Measurements from ENCODE around the gene PIGK.

PIGK gene

GRCh38 chr1:77040826-77041225 lies 178.4 kb downstream of the PIGK start:
- no peak for DNase-seq (ENCODE audit: low read depth in 2 of 3, low spot score in 1 of 3)

GRCh38 chr1:77039739-77040138 lies 179.5 kb downstream of the PIGK start:
- DNase-seq (ENCODE audit: low read depth in 2 of 3, low spot score in 1 of 3): no peak

GRCh38 chr1:77039111-77039510 lies 180.1 kb downstream of the PIGK start:
- DNase-seq (ENCODE audit: low read depth in 2 of 3, low spot score in 1 of 3): no peak

Measured in stimulated activated CD4-positive, alpha-beta T cell treated with anti-CD3 and anti-CD28 coated beads, Interleukin-12 subunit alpha, Interleukin-12 subunit beta, amount 100 ng/mL, for 48 hours (primary cell).